Adipocyte (in vitro differentiated cells): Measurements from ENCODE around the gene SND1.

Experiments used
- DNase-seq: peaks from one replicate; pipeline ENCODE4 v3.0.0-alpha.2; 2015; ENCODE audit warnings: low read depth
- H3K27me3 ChIP-seq: replicated peaks from 2 replicates; pipeline ENCODE4 v1.7.0; 2013; ENCODE audit warnings: mild to moderate bottlenecking, low read length, moderate library complexity; ENCODE audit not compliant: control insufficient read depth, insufficient read depth
- H3K36me3 ChIP-seq: 2 replicates; pipeline ENCODE4 v1.7.0; 2013; ENCODE audit warnings: low read length, mild to moderate bottlenecking, moderate library complexity; ENCODE audit not compliant: control insufficient read depth, insufficient read depth, severe bottlenecking
- H3K4me1 ChIP-seq: 2 replicates; pipeline ENCODE4 v1.7.0; 2013; ENCODE audit warnings: mild to moderate bottlenecking, low read length, moderate library complexity; ENCODE audit not compliant: control insufficient read depth, insufficient read depth
- H3K4me3 ChIP-seq: 2 replicates; pipeline ENCODE4 v1.7.0; 2013; ENCODE audit warnings: mild to moderate bottlenecking, low read length, moderate library complexity
- H3K9ac ChIP-seq: 2 replicates; pipeline ENCODE4 v1.7.0; 2013; ENCODE audit warnings: mild to moderate bottlenecking, low read length, moderate library complexity
- H3K9me3 ChIP-seq: 2 replicates; pipeline ENCODE4 v1.7.0; 2013; ENCODE audit warnings: mild to moderate bottlenecking, low read length, moderate library complexity; ENCODE audit not compliant: control insufficient read depth

Gene SND1

GRCh38 chr7:127859330-127859729 is 207.3 kb downstream of the SND1 start:
- no peak for DNase-seq
- no peaks in the 10 kb centered on the region for H3K27me3 ChIP-seq
- H3K36me3 ChIP-seq: peaks cover 9% of the 10 kb centered on the region

DNA sequence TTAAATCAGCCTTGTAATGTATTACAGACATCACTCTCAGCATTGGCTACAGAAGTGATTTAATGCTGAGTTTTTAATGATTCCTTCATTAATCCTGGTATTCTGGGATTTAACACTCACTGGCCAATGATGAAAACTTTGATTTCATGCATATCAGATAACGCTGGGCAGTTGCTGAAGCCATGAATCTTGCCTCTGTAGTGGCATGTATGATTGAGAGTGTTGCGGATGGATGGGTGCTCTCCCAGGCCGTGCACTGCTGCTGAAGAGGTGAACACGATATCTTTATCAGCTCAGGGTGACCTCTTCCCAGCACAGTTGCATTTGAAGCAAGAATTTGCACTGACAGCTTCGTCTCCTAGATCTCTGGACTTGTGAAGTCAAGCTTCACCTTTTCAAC is 210.5 kb downstream of the SND1 start:
- peaks cover 4% of the 10 kb centered on the region for H3K36me3 ChIP-seq

More at GRCh38 chr7:127859330-127859729, 207.3 kb downstream of the SND1 start:
- no peaks in the 10 kb centered on the region for H3K9me3 ChIP-seq
- no peaks in the 10 kb centered on the region for H3K4me1 ChIP-seq
- H3K9ac ChIP-seq: no peak overlapping the region
- H3K4me3 ChIP-seq: no peak overlapping the region

DNA sequence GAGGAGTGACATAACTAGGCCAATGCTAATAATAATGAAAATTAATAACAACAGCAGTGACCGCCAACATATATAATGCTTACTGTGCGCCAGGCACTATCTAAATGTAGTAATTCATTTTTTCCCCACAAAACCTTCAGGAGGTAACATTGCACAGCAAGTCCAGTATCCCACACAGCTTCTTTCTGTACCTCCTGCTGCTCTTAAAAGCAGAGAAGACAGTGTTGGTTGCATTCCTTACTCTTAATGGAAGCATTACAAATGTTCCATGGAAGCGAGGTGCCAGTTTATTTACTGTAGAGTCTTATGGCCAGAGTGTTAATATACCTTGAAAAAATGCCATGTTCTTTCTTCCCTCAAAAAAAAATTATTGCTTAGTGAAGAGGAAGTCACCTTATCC is 211.1 kb downstream of the SND1 start:
- no peak for DNase-seq
- H3K36me3 ChIP-seq: no peaks in the 10 kb centered on the region
- no peak overlapping the region for H3K4me3 ChIP-seq
- no peaks in the 10 kb centered on the region for H3K9me3 ChIP-seq
- no peaks in the 10 kb centered on the region for H3K27me3 ChIP-seq
- peaks cover 13% of the 10 kb centered on the region for H3K4me1 ChIP-seq
- H3K9ac ChIP-seq: no peak overlapping the region

More for the DNA sequence above, 210.5 kb downstream of the SND1 start:
- H3K27me3 ChIP-seq: no peaks in the 10 kb centered on the region
- H3K9me3 ChIP-seq: no peaks in the 10 kb centered on the region
- peaks cover 13% of the 10 kb centered on the region for H3K4me1 ChIP-seq
- DNase-seq: no peak
- H3K9ac ChIP-seq: no peak overlapping the region
- no peak overlapping the region for H3K4me3 ChIP-seq

DNA sequence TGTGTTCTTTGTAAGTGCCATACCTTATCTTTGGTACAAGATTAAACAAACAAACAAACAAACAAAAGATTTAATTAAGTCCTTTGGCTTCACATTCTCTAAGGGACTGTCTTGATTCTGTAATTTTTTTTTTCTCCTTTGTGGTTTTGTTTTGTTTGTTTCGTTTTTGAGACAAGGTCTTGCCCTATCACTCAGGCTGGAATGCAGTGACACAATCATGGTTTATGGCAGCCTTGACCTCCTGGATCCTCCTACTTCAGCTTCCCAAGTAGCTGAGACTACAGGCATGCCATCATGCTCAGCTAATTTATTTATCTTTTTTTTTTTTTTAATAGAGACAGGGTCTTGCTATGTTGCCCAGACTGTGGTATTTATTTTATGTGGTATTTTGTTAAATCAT is 213.5 kb downstream of the SND1 start:
- DNase-seq: peak; percentile 72
- Histone ChIP-seq H3K36me3 (no peaks in the 10 kb centered on the region), H3K27me3 (no peaks in the 10 kb centered on the region), H3K9me3 (no peaks in the 10 kb centered on the region), H3K9ac (no peak overlapping the region), H3K4me3 (no peak overlapping the region), H3K4me1 (peaks cover 13% of the 10 kb centered on the region)

DNA sequence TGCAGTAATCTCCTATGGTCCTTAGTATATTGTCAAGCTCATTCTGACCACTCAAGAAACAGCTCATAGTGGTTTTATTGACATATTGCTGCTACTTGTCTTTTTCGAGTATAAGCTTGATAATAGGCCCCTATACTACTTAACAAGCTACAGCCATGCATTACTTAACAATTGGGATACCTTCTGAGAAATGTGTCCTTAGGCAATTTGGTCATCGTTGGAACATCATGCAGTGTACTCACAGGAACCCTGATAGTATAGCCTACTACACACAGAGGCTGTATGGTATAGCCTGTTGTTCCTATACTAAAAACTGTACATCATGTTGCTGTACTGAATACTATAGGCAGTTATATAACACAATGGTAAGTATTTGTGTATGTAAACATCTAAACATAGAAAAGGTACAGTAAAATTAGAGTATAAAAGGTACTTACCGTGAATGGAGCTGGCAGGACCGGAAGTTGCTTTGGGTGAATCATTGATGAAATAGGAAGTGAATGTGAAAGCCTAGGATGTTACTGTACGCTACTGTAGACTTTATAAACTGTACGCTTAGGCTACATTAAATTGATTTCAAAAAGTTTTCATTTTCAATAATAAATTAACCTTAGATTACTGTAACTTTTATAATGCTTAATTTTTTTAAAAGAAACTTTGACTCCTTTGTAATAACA is 218.4 kb downstream of the SND1 start:
- H3K9ac ChIP-seq: no peak overlapping the region
- no peak for DNase-seq
- peaks cover 17% of the 10 kb centered on the region for H3K4me1 ChIP-seq
- H3K9me3 ChIP-seq: no peaks in the 10 kb centered on the region
- no peaks in the 10 kb centered on the region for H3K27me3 ChIP-seq
- no peak overlapping the region for H3K4me3 ChIP-seq
- H3K36me3 ChIP-seq: no peaks in the 10 kb centered on the region

GRCh38 chr7:127871226-127871625 is 219.2 kb downstream of the SND1 start:
- Histone ChIP-seq H3K36me3 (no peaks in the 10 kb centered on the region), H3K4me3 (no peak overlapping the region), H3K9ac (no peak overlapping the region)

GRCh38 chr7:127872122-127872521 is 220.1 kb downstream of the SND1 start:
- H3K36me3 ChIP-seq: no peaks in the 10 kb centered on the region
- no peaks in the 10 kb centered on the region for H3K9me3 ChIP-seq
- no peak overlapping the region for H3K9ac ChIP-seq
- H3K4me1 ChIP-seq: peaks cover 26% of the 10 kb centered on the region
- H3K27me3 ChIP-seq: no peaks in the 10 kb centered on the region
- DNase-seq: no peak
- no peak overlapping the region for H3K4me3 ChIP-seq

More at GRCh38 chr7:127871226-127871625, 219.2 kb downstream of the SND1 start:
- no peaks in the 10 kb centered on the region for H3K27me3 ChIP-seq
- peaks cover 19% of the 10 kb centered on the region for H3K4me1 ChIP-seq
- DNase-seq: no peak
- no peaks in the 10 kb centered on the region for H3K9me3 ChIP-seq

DNA sequence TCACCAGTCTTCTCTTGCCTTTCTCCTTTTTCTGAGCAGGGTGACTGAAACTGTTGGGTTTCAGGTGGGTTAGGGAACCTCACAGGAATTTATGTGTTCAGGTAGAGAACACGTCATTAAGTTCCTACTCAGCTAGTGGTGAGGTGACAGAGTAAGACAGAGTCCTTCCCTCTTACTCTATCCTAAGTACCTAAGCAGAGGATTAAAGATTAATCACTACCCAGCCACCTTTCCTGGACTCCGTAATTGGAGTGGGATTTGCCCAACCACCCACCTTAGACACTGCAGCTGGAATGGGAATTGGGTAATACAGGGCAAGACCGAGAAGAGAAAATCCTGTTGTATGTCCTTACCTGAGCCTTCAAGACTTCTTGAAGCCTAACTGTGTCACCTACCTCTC is 221.2 kb downstream of the SND1 start:
- no peak for DNase-seq
- Histone ChIP-seq H3K4me3 (no peak overlapping the region), H3K4me1 (peaks cover 28% of the 10 kb centered on the region), H3K9ac (no peak overlapping the region), H3K9me3 (no peaks in the 10 kb centered on the region), H3K36me3 (no peaks in the 10 kb centered on the region), H3K27me3 (no peaks in the 10 kb centered on the region)

GRCh38 chr7:127873715-127874636 is 222.0 kb downstream of the SND1 start:
- no peak for DNase-seq
- Histone ChIP-seq H3K9me3 (no peaks in the 10 kb centered on the region), H3K36me3 (no peaks in the 10 kb centered on the region), H3K4me3 (no peak overlapping the region), H3K4me1 (peaks cover 28% of the 10 kb centered on the region), H3K27me3 (no peaks in the 10 kb centered on the region), H3K9ac (no peak overlapping the region)

- Histone ChIP-seq H3K9ac (no peak overlapping the region), H3K4me1 (peaks cover 28% of the 10 kb centered on the region), H3K9me3 (no peaks in the 10 kb centered on the region), H3K27me3 (no peaks in the 10 kb centered on the region), H3K36me3 (no peaks in the 10 kb centered on the region), H3K4me3 (no peak overlapping the region)
- peak; percentile 45 for DNase-seq
These were observed 223.1 kb downstream of the SND1 start for GRCh38 chr7:127874951-127875608.

DNA sequence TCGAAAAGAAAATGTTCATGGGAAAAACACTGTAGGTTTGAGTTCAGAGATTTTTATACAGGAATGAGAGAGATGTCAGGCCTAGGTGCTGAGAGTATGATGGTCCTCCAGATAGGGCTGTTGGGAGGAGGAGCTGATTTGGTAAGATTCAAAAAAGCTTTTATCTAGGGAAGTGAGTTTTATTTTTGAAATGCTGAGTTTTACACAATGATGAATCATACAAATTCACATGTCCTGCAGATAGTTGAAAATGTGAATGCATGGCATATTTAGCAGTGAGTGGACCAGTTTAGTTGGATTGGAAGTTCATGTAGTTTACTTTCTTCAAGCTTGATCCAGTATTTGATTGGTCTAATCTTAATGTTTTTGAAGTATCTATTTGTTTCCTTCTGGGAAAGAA is 224.4 kb downstream of the SND1 start:
- peaks cover 28% of the 10 kb centered on the region for H3K4me1 ChIP-seq

More for the DNA sequence above, 224.4 kb downstream of the SND1 start:
- peak; percentile 55 for DNase-seq
- H3K4me3 ChIP-seq: no peak overlapping the region
- H3K36me3 ChIP-seq: no peaks in the 10 kb centered on the region
- no peak overlapping the region for H3K9ac ChIP-seq
- no peaks in the 10 kb centered on the region for H3K9me3 ChIP-seq
- H3K27me3 ChIP-seq: no peaks in the 10 kb centered on the region
